GM20000 (cell line): ENCODE results near the gene MOB2.

Experiments used
- DNase-seq: peaks from one replicate; pipeline ENCODE4 v3.0.0; 2012; ENCODE audit warnings: low spot score
- TF ChIP-seq, protein P1 (sequence below): IDR thresholded peaks from 2 replicates; pipeline ENCODE4 v1.5.1; 2012; ENCODE audit warnings: mild to moderate bottlenecking, control low read depth; ENCODE audit errors: extremely low read depth, missing control alignments

Gene MOB2

DNA sequence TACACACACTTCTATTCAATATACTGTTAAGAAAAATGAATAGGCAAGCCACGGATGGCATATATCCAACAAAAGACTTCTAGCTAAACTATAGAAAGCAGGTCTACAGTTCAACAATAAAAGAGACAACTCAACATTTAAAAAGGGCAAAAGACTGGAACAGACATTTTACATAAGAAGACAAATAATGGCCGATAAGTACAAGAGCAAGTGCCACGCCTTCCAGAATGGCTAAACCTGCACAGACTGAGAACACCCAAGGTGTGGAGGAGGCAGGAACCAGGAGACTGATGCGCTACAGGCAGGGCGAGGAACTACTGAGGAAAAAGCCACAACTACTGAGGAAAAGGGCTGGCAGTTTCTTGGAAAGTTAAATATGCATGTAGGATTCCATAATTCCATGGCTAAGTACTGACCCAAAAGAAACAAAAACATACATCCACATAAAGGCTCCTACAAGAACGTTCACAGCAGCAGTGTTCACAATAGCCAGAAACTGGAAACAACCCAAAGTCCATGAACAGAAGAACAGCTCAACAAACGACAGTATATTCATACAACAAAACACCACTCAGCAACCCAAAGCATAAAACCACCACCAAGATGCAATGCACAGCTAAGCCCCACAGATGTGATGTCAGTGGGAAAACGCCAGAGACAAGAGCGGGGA, 9.6 kb upstream of the MOB2 start:
- TF ChIP-seq, protein P1, sequence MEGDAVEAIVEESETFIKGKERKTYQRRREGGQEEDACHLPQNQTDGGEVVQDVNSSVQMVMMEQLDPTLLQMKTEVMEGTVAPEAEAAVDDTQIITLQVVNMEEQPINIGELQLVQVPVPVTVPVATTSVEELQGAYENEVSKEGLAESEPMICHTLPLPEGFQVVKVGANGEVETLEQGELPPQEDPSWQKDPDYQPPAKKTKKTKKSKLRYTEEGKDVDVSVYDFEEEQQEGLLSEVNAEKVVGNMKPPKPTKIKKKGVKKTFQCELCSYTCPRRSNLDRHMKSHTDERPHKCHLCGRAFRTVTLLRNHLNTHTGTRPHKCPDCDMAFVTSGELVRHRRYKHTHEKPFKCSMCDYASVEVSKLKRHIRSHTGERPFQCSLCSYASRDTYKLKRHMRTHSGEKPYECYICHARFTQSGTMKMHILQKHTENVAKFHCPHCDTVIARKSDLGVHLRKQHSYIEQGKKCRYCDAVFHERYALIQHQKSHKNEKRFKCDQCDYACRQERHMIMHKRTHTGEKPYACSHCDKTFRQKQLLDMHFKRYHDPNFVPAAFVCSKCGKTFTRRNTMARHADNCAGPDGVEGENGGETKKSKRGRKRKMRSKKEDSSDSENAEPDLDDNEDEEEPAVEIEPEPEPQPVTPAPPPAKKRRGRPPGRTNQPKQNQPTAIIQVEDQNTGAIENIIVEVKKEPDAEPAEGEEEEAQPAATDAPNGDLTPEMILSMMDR: no peak
- DNase-seq: no peak

DNA sequence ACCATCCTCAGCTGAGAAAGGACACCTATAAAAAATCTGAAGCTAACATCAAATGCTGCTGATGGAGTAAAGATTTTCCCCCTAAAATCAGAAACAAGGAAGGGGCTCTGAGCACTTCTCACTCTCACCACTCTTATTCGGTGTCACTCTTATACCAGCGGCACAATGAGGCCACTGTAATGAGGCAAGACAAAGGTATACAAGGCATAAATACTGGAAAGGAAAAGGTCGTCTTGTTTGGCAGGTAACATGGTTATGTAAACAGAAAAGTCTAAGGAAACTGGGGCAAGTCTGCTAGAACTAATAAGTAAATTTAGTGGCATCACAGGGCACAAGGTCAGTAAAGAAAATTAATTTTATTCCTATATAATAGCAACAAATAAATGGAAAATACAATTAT, 8.1 kb upstream of the MOB2 start:
- DNase-seq: no peak
- TF ChIP-seq, protein P1: no peak

DNA sequence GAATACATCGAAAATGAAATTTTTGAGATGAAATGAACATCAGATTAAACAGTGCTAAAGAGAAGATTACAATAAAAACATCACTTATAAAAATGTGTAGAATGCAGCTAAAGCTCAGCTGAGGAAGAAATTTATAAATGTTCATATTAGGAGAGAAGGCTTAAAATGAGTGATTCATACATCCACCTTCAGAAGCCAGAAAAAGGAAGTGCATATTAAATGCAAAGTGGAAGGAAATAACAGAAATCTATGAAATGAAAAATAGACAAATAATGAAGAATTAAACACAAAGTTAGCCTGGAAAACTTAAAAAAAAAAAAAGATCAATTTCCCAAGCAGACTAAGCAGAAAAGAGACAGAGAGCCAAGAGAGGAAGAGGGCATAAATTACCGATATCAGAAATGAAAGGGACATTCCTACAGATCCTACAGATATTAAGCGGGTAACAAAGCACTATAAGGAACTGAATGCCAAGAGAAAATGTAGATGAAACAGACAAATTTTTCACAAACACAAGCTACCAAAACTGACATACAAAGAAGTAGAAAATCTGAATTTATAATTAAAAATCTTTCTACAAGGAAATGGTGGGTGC, 7.2 kb upstream of the MOB2 start:
- DNase-seq: no peak
- TF ChIP-seq, protein P1: no peak

DNA sequence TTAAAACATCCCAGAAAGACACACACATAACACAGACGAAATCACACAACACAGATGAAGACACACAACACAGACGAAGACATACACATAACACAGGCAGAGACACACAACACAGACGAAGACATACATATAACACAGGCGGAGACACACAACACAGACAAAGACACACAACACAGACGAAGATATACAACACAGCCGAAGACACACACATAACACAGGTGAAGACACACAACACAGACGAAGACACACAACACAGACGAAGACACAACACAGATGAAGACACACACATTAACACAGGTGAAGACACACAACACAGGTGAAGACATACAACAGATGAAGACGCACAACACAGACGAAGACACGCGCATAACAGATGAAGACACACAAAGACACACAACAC, 4.8 kb upstream of the MOB2 start:
- TF ChIP-seq, protein P1: no peak

DNA sequence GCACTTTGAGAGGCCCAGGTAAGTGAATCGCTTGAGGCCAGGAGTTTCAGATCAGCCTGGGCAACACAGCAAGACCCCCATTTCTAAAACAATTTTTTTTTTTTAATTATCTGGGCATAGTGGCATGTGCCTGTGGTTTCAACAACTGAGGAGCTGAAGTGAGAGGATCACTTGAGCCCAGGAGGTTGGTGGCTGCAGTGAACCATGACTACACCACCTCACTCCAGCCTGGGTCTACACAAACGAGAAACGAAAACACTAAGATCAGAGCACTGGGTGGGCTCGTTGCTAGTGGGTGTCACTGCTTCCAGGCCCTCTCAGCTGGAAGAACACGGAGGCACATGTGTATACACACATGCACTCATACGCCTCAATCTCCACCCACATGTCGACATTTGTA, 4.1 kb upstream of the MOB2 start:
- TF ChIP-seq, protein P1: no peak
- no peak for DNase-seq

More for the DNA sequence above, 4.8 kb upstream of the MOB2 start:
- no peak for DNase-seq

DNA sequence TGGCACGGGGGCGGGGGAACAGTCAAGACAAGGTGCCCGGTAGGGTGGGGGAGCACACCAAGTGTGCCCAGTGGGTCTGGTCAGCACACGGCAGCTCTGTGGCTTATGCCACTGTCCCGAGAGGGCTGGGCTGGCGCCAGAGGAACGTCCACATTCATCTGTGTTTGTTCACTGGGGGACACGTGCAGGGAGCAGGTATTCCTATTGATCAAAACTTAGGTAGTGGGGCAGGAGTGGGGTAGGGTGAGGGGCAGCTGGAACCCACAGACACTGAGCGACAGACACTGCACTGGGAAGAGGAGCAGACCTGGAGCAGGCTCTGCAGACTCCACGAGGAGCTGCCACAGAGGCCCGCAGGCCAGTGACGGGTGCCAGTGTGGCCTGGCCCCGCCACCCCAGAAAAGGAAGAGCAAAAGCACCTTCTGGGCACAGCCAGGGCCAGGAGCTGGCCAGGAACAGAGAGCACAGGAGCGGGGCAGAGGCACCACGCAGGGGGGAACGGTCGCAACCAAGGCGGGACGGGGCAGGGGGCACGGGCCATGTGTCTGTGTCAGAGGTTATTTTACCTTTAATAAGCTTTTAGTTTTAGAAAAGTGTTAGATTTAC, 2.1 kb upstream of the MOB2 start:
- DNase-seq: no peak
- TF ChIP-seq, protein P1: no peak

DNA sequence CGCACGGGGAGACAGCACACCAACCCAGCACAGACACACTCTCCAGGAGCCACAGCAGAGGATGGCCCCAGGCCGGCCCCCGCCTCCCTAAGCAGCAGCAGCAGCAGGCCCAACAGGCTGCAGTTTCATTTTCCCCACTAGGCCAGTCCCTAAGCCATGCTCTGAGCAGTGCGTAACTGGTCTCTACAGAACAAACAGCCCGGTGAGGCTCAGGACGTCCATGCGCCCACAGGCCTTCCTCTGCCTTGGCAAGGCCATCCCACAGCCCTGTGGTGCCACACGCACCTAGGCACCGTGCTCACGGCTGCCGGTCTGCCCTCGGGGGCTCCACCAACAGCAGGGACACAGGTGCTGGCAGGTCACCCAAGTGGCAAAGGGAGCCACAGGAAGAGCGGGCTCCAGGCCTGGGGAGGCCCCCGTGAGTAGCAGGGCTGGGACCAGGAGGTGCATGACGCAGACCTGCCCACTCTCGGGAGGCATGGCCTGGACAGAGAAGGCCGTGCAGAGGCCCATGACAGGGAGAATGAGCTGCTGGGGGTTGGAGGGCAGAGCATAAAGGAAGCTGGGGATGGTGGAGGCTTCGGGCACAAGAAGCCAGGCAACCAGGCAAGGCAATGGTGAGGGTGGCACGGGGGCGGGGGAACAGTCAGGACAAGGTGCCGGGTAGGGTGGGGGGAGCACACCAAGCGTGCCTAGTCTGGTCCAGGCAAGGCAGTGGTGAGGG, 1.4 kb upstream of the MOB2 start:
- TF ChIP-seq, protein P1: no peak
- no peak for DNase-seq
